HG02798 (cell line): Measurements from ENCODE around the gene SUMO3.
A peak's percentile ranks its signal among the peaks of the same experiment; 100 is the strongest.

Source experiments
- ATAC-seq: cut with Tn5 transposase; IDR thresholded peaks from one replicate; pipeline ENCODE4 v1.9.1; 2021; ENCODE audit warnings: mild to moderate bottlenecking; ENCODE audit not compliant: unreplicated experiment, poor library complexity

The SUMO3 gene

DNA sequence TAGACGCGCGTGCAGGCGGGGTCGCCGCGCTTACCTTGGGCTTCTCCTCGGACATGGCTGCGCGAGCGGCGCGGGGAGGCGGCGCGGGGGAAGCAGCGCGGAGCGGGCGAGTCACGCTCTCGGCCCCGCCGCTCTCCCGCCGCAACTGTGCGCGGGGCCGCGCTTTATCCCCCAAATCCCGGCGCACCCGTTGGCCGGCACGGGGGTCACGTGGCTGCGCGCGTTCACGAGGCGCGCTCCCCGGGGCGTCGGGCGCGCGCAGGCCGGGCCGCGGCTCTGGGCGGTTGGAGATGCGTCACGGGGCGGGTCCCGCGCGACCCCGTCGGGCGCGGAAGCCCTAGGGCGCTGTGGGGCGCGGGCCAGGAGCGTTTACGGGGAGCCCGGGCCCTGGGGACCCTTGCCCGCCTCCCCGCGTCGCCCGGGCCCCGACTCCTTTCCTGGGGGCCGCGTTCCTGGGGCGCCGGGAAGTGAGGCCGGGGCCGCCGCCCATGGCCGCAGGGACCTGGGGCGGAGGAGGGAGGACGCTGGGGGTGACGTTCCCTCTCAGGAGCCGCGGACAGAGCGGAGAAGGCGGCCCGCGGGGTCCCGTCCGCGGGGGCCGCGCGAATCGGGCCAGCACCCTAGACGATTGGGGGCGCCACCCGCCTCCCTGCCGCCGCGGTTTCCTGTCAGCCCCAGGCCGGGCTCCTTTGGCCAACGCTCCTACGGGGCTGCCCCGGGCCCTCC is at the start of gene SUMO3:
Gene SUMO3, minus strand, starts transcription at position 149 of the 726 bp plus-strand sequence. Its CDS starts 94 bp downstream, at position 55.
- peak; percentile 73 for ATAC-seq

DNA sequence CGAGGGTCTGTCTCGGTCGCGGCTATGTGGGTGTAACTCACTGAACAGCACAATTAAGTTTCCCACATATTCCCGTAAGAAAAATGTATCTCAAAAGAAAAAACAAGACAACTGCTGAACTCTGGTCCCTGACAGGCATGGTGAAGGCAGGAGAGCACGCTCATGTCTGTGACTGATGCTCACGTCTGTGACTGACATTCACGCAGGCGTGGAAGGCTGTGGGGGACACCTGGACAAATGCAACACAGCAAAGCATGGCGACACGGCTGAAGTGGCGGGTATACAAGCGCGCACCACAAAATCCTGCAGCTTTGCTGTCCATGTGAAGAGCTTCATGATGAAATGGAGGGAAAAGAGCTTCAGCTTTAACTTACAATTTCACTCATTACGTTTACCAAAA is 49.6 kb upstream of the SUMO3 start:
- no peak for ATAC-seq

DNA sequence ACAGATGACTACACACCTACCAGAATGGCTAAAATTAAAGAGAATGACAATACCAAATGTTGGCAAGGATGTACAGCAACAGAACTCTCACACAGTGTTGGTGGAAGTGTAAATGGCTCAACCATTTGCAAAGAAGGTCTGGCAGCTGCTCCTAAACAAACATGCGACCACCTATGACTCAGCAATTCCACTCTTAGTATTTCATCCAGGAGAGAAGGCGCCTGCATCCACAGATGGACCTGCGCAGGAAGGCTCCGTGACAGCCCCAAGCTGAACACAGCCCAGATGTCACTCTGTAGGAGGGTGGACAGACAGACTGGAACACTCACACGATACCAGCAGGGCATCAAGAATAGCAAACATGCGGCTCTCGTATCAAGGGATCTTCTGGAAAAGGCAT is 48.9 kb upstream of the SUMO3 start:
- no peak for ATAC-seq

DNA sequence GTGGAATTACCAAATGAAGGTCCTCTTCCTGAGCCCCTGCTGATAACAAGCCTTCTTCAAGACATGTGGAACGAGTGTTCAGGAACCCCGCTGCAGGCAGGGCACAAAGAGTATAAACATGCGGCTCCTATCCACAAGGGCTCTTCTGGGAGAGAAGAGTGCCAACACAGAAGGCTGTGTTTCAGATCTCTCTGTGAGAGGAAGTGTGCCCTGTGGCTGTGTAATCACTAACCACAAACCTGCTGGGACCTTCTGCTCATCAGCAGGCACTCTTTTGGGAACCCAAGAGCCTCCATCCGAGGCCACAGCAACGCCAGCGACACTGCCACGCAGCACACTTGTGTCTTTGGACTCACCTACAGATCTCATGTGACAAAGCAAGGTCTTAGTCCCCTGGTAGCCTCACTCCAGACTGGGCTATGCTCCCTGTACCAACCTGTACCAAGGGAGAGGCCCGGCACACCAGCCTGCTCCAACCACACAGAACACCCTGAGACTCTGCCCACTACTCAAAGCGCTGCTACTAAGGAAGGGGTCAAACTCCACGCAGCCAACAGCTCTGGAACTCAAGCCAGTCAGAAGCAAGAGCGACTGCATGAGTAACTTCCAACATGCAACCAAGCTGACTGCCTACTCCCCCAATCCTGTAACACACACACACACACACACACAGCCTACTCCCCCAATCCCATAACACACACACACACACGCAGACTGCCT is 47.9 kb upstream of the SUMO3 start:
- no peak for ATAC-seq

DNA sequence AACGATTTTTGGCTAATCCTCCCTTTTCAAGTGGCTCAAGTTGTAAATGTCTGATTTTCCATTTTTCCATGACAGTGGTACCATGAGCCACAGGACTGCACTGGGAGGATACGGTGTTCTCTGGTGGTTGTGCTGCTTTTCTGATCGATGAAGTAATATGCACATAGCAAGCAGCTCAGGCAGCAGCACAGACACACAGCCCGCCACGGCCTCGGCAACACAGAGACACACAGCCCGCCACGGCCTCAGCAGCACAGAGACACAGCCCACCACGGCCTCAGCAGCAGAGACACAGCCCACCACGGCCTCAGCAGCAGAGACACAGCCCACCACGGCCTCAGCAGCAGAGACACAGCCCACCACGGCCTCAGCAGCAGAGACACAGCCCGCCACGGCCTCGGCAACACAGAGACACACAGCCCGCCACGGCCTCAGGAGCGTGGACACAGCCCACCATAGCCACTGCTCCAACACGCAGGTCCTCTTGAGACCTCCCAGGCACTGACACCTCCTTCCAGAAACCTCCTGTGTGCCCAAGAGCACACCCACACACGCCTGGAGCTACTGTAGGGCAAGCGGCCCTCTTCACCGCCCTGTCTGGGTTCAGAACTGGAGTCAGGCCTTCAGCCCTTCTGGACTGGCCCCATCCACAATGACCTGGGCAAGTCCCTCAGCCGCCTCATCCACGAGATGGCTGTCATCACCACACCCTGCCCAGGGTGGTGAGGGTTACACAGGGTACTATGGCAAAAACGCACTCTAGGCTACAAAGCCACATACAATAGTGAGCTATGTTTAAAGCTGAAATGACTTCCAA is 45.2 kb upstream of the SUMO3 start:
- no peak for ATAC-seq

DNA sequence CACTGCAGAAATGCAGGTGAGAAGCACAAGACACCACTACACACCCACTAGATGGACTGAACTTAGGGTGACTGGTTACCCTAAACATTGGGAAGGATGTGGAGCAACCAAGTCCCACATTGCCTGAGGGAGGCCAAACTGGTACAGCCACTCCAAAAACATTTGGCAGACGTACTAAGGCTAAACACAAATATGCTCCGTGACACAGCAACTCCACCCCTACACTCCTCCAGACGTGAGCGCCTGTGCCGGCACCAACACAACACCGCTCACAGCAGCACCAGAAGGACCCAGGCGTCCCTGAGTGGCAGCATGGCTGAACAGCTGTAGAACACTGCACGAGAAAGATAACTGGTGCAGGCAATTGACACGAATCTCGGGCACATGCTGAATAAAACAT is 40.9 kb upstream of the SUMO3 start:
- ATAC-seq: no peak

DNA sequence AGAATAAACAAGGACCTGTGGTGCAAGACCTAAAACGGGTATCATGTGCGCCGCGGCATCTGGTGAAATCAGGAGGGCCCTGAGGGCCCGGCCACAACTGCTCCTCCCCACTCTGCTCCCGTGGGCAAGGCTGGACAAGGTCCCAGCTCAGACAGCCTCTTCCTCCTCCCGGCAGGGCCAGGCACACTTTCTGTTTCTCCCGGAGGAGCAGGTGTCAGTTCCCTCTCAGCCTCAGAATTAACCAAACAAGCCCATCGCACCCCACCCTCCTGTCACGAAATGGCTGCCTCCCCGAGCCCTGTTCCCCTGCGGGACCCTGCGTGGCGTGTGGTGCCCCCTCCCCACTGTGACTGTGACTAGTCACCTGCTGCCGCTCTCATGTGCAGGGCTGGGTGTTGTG is 40.4 kb upstream of the SUMO3 start:
- no peak for ATAC-seq

DNA sequence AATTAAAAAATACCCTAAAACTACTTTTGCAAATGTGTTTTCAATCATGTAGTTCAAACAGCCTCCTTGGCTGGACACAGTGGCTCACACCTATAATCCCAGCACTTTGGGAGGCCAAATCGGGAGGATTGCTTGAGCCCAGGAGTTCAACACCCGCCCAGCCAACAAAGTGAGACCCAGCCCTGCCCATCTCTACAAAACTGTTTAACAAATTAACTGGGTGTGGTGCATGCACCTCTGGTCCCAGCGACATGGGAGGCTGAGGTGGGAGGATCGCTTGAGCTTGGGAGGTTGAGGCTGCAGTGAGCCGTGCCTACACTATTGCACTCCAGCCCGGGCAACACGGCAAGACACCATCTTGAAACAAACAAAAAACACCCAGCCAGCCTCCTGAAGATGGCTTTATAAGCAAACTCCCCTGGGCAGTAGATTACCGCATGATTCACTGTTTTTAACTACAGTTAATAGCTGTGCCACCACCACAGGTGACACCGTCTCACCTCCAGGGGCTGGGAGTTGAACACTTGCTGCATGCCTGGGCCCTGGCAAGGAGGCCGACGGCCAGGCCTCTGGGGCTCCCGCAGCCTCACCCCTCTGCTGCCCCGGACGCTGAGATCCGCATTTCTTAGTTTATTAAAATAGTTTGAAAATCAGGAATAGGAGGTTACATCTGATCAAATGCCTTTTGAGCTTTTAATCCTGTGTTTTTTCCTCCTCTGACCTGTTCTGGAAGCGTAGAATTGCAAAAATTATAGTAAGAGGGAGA is 39.4 kb upstream of the SUMO3 start:
- no peak for ATAC-seq

DNA sequence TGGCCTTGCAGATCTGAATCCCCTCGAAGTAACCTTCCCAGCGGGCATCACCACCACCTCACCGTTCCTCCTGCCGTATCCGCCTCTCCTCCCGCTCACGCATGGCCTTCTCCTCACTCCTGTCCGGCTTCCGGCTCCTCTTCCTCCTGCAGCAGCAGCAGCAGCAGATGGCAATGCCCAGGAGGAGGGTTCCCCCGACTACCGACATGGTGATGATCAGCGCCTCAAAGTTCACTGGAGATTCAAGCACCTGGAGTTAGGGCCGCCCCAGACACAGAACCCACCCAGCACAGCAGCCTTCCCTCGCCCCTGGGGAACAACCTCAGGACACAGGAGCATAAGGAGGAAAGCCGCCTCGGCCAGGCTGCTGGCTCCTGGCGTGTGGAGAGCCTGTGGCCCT is 38.3 kb upstream of the SUMO3 start:
- ATAC-seq: no peak

DNA sequence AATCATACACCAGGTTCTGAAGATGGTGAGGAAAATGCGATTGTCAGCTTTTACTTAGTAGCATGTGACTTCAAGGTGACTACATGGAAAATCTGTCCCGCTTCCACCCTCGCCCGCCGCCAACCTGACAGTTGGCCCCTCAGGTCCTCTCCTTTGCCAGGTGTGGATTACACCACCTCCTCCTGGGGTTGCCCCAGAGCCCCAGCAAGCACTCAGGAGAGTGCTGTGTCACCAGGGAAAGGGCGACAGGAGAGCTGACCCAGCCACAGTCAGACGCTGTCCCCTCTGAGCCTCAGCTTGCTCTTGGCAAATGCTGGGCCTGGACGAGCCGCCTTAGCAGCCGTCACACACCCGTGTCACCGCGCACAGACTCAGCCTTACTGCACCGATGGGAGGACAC is 37.7 kb upstream of the SUMO3 start:
- no peak for ATAC-seq

DNA sequence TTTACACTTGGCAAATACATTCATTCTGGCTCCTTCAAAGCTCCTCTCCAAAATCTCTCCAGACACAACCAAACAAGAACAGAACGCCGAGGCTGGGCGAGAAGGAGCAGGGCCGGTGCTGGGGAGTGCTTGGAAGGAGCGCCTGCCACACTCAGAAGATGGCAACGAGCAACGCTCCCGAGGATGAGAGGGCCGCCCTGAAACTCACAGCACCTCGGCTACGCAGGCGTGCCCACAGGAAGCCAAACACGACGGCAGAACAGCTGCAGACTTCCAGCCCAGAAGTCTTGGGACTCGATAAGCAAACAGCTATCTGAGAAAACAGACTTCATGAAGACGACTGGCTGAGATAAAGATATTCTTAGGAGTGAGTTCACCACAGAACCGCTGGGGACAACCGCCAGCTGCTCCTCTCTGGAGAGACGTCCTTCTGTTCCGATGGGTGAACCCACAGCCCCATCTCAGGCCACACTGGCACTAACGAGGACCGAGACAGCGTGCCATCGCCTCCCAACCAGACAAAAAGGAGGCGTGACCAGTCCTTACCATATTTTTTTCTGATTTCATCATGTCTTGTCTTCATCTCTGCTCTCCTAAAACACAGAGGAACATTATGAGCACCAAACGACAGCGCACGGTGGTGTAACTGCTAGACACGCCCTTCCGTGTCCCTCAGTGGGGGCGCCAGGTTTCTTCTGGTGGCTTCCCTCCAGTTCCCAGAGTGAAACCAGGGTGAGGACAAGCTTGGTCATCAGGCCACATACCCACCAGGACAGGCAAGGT is 37.0 kb upstream of the SUMO3 start:
- ATAC-seq: no peak

DNA sequence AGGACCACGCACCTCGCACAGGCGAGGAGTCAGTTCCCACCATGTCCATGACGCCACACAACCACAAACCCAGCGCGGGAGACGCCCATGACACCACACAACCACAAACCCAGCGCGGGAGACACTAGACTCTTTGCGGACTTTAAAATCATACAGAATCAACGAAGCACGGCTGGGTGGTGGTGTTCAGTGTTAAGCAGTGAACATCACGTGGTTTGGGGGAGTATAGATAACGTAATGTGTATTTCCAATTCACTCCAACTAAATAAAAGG is 36.5 kb upstream of the SUMO3 start:
- ATAC-seq: no peak

DNA sequence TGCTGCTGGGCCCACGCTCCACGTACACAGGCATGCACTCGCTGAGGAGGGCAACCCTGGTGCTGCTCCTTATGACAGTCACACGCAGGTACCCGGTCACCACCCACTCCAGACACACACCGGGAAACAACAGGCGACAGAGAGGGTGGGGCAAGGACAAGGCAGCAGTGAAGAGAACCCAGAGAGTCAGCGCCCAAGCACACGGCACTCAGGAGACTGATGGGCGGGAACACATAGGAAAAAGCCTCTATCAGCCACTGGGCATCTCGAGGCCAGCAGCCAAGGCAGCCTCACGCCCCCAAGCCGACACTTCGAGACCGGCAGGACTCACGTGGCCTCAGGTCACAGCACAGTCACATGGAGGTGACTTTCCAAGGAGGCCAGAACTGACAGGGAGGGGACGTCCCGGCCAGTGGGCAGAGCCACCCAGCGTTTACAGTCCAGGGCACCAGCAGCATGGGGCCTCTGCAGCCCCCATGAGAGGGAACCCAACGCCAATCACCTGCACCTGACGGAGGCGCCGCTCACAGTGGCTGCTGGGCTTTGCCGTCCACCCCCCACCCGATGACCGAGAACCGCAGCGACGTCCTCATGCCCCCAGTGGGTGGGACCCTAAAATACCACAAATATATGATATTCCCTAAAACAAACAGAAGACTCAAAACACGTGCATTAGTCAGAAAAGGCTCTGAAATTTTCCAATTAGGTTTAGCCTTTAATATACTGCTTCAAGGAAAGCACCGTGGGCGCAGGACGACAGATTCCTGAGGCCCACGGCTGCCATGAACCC is 35.9 kb upstream of the SUMO3 start:
- ATAC-seq: no peak

DNA sequence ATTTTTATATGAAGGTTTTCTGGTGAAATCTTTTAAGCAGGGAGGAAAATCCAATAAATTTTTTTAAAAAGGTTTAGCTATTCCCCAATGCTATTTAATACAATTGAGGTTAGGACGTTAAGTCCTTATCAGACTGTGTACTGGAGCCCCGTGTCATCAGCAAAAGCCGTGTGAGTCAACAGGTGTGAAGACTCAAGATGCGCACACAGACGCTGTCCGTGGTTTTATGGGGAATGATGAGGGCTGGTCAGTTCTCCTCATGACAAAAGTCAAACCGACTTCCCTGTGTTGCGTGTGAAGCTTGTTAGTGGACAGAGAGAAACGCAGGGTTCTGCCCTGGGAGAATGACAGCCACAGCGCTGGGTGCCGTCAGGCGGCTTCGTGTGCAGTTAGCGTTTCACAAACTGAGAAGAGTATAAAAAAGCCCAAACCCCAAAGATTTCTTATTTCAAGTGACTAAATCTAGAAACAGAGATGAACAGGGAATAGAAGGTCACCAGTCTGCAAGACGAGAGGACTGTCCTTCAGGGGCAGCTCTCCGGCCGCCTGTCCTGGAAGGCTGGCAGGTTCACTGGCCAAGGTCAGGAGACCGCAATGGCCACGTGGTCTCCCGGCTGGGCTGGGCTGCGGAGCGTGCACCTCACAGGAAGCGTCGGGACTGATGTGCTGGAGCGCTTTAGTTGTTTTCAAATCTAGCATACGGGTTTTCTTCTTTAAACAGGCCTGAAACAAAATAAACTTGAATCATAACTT is 33.2 kb upstream of the SUMO3 start:
- ATAC-seq: no peak

DNA sequence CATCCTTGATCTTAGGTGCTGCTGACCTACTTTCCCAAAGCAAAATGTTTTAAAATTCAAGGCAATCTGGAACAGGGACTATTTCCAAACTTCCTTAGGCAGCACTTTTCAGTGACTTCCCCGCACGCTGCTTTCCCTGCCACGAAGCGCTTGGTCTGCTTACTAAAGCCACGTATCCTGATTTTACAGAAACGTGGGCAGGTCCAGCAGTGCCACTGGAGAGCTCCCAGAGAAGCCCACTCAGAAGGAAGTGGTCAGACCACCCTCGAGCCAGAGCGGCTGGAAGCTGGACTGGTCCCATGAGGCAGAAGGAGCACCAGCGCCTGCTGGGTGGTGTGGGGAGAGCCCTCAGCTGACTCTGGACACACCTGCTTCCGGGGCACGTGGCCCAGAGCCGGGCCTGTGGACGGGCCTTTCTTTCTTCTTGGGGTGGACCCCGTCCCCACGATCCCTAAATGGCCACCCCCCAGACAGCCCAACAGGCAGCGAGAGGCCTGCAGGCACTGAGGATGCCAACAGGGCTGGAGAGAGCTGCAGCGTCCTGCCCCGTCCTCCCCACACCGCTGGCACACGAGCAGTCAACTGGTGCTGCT is 32.4 kb upstream of the SUMO3 start:
- no peak for ATAC-seq

DNA sequence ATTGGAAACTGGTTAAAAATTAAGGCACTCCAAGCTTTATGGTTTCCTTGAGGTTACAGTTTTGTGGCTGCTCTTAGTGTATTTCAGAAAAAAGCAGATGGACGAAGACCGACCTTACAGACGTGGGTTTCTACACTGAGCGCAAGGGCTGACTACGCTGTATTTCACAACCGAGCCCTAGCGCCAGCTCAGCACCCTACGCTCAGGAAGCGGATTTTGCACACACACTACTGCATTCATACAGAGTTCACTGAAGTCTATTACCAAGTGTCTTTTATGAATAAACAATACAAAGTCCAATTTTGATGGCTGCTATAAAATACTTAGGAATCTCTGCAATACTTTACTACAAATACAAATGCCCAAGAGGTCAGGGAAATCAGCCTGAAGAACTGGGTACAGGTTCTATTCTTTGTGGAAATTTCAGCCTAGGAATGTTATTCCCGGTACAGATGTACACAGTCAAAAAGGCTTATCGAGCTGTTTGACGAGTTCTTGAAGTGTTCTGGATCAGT is 31.8 kb upstream of the SUMO3 start:
- ATAC-seq: no peak

DNA sequence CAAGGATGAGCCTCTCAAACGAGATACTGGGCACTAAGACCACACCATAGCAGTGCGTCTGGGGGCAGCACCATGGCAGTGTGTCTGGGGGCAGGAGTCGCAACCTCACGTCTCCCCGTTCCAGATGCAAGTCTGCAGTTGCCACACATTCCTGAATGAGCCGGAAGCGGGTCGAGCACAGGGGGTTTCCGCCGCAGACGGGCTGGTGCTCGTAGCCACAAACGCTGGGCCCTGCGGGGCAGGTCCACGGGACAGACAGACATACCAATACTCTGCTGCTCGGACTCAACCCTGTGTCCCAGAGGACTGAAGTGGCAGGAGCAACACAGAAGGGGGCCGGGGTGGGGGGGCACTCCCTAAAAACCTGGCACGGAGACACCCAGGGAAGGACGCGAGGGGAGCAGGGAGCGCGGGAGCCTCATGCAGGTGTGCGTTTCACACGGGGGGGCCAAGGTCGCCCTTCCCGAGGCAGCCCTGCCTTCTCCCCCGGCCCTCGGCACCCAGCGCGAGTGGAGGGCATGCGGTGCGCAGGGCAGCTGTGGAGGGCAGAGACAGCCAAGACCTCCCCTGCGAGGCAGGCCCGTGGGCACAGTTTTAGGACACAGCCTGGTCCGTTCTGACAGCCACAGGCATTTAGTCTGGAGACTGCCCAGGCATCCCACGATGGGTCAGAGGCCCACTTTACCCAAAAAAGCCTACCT is 31.1 kb upstream of the SUMO3 start:
- no peak for ATAC-seq
